IMR-90 (cell line): ENCODE data around the gene OR51B4. TPM values are rescaled to one million over a fixed set of nuclear protein-coding genes. Genes with fewer than 3 reads are reported as not detected.
A peak's percentile ranks its signal among the peaks of the same experiment; 100 is the strongest.

Source experiments
- ATAC-seq: fragments of 200-7000 bp; cut with Tn5 transposase; 2 replicates; pipeline ENCODE4 v1.9.1; 2020; ENCODE audit warnings: low read depth, mild to moderate bottlenecking, moderate library complexity
- BruUV-seq: library from RNA; stranded (reverse); fragments of 400-500 nt; replicated peaks from 2 replicates; lab custom pipeline; 2021; lab: Mats Ljungman, UMichigan
- CTCF ChIA-PET: fragments of 300-600 bp; formaldehyde crosslinking; extraction: SDS; loops from one replicate; lab custom pipeline; 2021; ENCODE audit warnings: antibody characterized with exemption; lab: Yijun Ruan, JAX
- POLR2A ChIA-PET: fragments of 300-600 bp; sonication (Branson Sonifier 250); formaldehyde crosslinking; loops from one replicate; lab custom pipeline; 2022; ENCODE audit warnings: antibody characterized with exemption; ENCODE audit not compliant: unreplicated experiment; lab: Charles Lee
- DNase-seq: peaks from one replicate; pipeline ENCODE4 v3.0.0; 2013
- H2AFZ ChIP-seq: replicated peaks from 2 replicates; pipeline ENCODE3; 2013; ENCODE audit warnings: low read length, mild to moderate bottlenecking; ENCODE audit not compliant: poor library complexity
- H2AK5ac ChIP-seq: 2 replicates; pipeline ENCODE4 v1.6.1; 2013; ENCODE audit warnings: low read depth, low read length, inconsistent platforms
- H2AK9ac ChIP-seq: replicated peaks from 2 replicates; pipeline ENCODE3; 2013; ENCODE audit warnings: mild to moderate bottlenecking, low read depth, low read length, moderate library complexity; ENCODE audit not compliant: poor library complexity
- H2BK120ac ChIP-seq: 2 replicates; pipeline ENCODE4 v1.6.1; 2013; ENCODE audit warnings: low read depth, low read length, inconsistent platforms
- H2BK15ac ChIP-seq: 3 replicates; pipeline ENCODE4 v1.6.1; 2013; ENCODE audit warnings: low read depth, low read length, inconsistent platforms
- H2BK20ac ChIP-seq: 2 replicates; pipeline ENCODE4 v1.6.1; 2013; ENCODE audit warnings: low read depth, mild to moderate bottlenecking, inconsistent platforms, low read length, moderate library complexity
- H2BK5ac ChIP-seq: 2 replicates; pipeline ENCODE4 v1.6.1; 2013; ENCODE audit warnings: mild to moderate bottlenecking, low read depth, low read length, inconsistent platforms; ENCODE audit not compliant: poor library complexity, severe bottlenecking
- H3K14ac ChIP-seq: replicated peaks from 2 replicates; pipeline ENCODE4 v1.6.1; 2013; ENCODE audit warnings: low read depth, low read length, inconsistent platforms
- H3K18ac ChIP-seq: 2 replicates; pipeline ENCODE4 v1.6.1; 2013; ENCODE audit warnings: low read depth, low read length, control low read depth
- H3K23ac ChIP-seq: 2 replicates; pipeline ENCODE4 v1.6.1; 2013; ENCODE audit warnings: low read depth, low read length, inconsistent platforms
- H3K27ac ChIP-seq: 2 replicates; pipeline ENCODE4 v1.5.1; 2013; ENCODE audit warnings: mild to moderate bottlenecking, control low read depth, low read length; ENCODE audit not compliant: insufficient read depth
- H3K27me3 ChIP-seq: 2 replicates; pipeline ENCODE4 v1.6.1; 2013; ENCODE audit warnings: low read length; ENCODE audit not compliant: control insufficient read depth, insufficient read depth
- H3K36me3 ChIP-seq: 2 replicates; pipeline ENCODE4 v1.6.1; 2013; ENCODE audit warnings: low read length, mixed read lengths; ENCODE audit not compliant: control insufficient read depth, insufficient read depth
- H3K4ac ChIP-seq: 2 replicates; pipeline ENCODE4 v1.6.1; 2013; ENCODE audit warnings: low read depth, low read length, inconsistent platforms
- H3K4me1 ChIP-seq: 2 replicates; pipeline ENCODE4 v1.6.1; 2013; ENCODE audit warnings: low read length, mixed read lengths; ENCODE audit not compliant: control insufficient read depth, insufficient read depth
- H3K4me2 ChIP-seq: 2 replicates; pipeline ENCODE4 v1.6.1; 2013; ENCODE audit warnings: low read depth, mild to moderate bottlenecking, control low read depth, low read length, moderate library complexity
- H3K4me3 ChIP-seq: 2 replicates; pipeline ENCODE4 v1.5.1; 2013; ENCODE audit warnings: low read depth, mild to moderate bottlenecking, control low read depth, low read length, moderate library complexity; ENCODE audit not compliant: insufficient read depth
- H3K56ac ChIP-seq: 2 replicates; pipeline ENCODE4 v1.6.1; 2013; ENCODE audit warnings: low read length, inconsistent platforms; ENCODE audit not compliant: insufficient read depth; ENCODE audit errors: extremely low read depth
- H3K79me1 ChIP-seq, 2 experiments: 2 replicates each; pipeline ENCODE4 v1.6.1; 2013; ENCODE audit warnings: low read length in 2 of 2, inconsistent platforms in 1 of 2, low read depth in 1 of 2
- H3K9ac ChIP-seq: 2 replicates; pipeline ENCODE4 v1.6.1; 2013; ENCODE audit warnings: low read depth, low read length, control low read depth
- H3K9me1 ChIP-seq: 2 replicates; pipeline ENCODE4 v1.6.1; 2013; ENCODE audit warnings: low read length, inconsistent platforms; ENCODE audit not compliant: insufficient read depth
- H3K9me3 ChIP-seq: 2 replicates; pipeline ENCODE4 v1.6.1; 2013; ENCODE audit warnings: low read length; ENCODE audit not compliant: control insufficient read depth, insufficient read depth
- H4K20me1 ChIP-seq: 2 replicates; pipeline ENCODE4 v1.6.1; 2013; ENCODE audit warnings: low read length, inconsistent platforms; ENCODE audit not compliant: insufficient read depth
- H4K5ac ChIP-seq: 2 replicates; pipeline ENCODE4 v1.6.1; 2013; ENCODE audit warnings: mild to moderate bottlenecking, low read depth, low read length, control low read depth
- H4K8ac ChIP-seq, 2 experiments: 2 replicates each; pipeline ENCODE4 v1.6.1; 2013; ENCODE audit warnings: low read depth in 2 of 2, low read length in 2 of 2, control low read depth in 1 of 2, inconsistent platforms in 1 of 2
- H4K91ac ChIP-seq: 2 replicates; pipeline ENCODE4 v1.6.1; 2013; ENCODE audit warnings: low read depth, low read length, inconsistent platforms; ENCODE audit not compliant: insufficient read depth
- BHLHE40 ChIP-seq: fragments of 150-350 bp; IDR thresholded peaks from 2 replicates; pipeline ENCODE4 v1.6.1; 2016; ENCODE audit warnings: mild to moderate bottlenecking, low read depth, low read length
- CEBPB ChIP-seq: IDR thresholded peaks from 2 replicates; pipeline ENCODE4 v1.6.1; 2012; ENCODE audit warnings: low read depth, low read length, improper control_type of control experiment
- CTCF ChIP-seq: conservative IDR thresholded peaks from 2 replicates; pipeline ENCODE4 v1.5.1; 2012; ENCODE audit warnings: mild to moderate bottlenecking, low read depth, low read length, improper control_type of control experiment
- MAZ ChIP-seq: IDR thresholded peaks from 2 replicates; pipeline ENCODE4 v1.6.1; 2012; ENCODE audit warnings: low read depth, mild to moderate bottlenecking, low read length, improper control_type of control experiment, moderate library complexity, borderline replicate concordance
- NFE2L2 ChIP-seq: fragments of 150-350 bp; IDR thresholded peaks from 2 replicates; pipeline ENCODE4 v1.6.1; 2016; ENCODE audit warnings: low read depth, mild to moderate bottlenecking, low read length
- RCOR1 ChIP-seq: IDR thresholded peaks from 2 replicates; pipeline ENCODE4 v1.6.1; 2012; ENCODE audit warnings: mild to moderate bottlenecking, low read length, improper control_type of control experiment; ENCODE audit not compliant: insufficient replicate concordance
- RFX5 ChIP-seq: IDR thresholded peaks from 2 replicates; pipeline ENCODE4 v1.8.0; 2012; ENCODE audit warnings: low read depth, mild to moderate bottlenecking, low read length, moderate library complexity
- WGBS, 2 experiments: methylation state at CpG; one replicate each; pipeline versions ENCODE4 v1.1.5 to v1.1.7; 2013; ENCODE audit warnings: missing lambda C conversion rate in 2 of 2; ENCODE audit not compliant: insufficient read length in 1 of 2; ENCODE audit errors: extremely low coverage in 2 of 2; 5-methylcytosine and 5-hydroxymethylcytosine counted together
- dilution Hi-C: fragments of 300-500 bp; cut with HindIII; formaldehyde crosslinking; loops from one replicate; pipeline ENCODE4 v1.14.3; 2018; ENCODE audit warnings: low sequenced_read_pairs; ENCODE audit not compliant: unreplicated experiment
- in situ Hi-C: fragments of 300-500 bp; cut with MboI; formaldehyde crosslinking; loops from 3 replicates; pipeline ENCODE4 v1.14.3; 2019; ENCODE audit warnings: low sequenced_read_pairs, inconsistent platforms, mixed read lengths
- intact Hi-C: fragments of 100-400 bp; cut with micrococcal nuclease; formaldehyde crosslinking; loops from 2 replicates; pipeline ENCODE4 v1.10.0; 2022
- polyA plus RNA-seq, 3 experiments: library from polyadenylated mRNA; depleted of rRNA; stranded (reverse); fragments of >200 nt; gene quantifications; 2 replicates each; pipeline ENCODE4 v1.2.3, GENCODE V29; 2012; ENCODE audit warnings: low replicate concordance in 1 of 3
- total RNA-seq: library from RNA; depleted of rRNA; stranded (reverse); fragments of >200 nt; gene quantifications from 2 replicates; pipeline ENCODE4 v1.2.3, GENCODE V29; 2012
- TF ChIP-seq, protein P1 (sequence below): fragments of 150-350 bp; IDR thresholded peaks from 2 replicates; pipeline ENCODE4 v1.6.1; 2017; ENCODE audit warnings: mild to moderate bottlenecking, antibody characterized with exemption, low read length, low read depth

The OR51B4 gene
- total and polyA plus RNA-seq, 2 of the 4 experiments (the other 2 are of a cell fraction): not detected

DNA sequence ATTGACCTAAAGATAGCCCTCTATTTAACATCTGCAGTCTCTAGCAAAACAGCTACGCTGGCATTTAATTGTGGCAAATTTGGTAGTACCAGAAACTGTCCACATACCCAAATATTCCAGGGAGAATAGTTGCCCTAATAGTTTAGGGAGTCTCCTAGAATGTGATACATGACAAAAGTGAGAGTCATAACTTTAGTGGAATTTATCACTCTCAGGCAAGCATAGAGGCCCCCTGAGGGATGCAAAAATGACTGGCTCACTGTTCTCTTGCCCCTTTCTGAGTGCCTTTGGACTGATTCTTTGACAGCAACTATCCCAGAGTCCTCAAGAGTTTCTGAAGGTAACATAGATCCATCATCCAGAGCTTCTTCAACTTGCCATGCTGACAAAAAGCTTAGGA lies 2.3 kb upstream of the OR51B4 start (continued):
- no peak for TF ChIP-seq CTCF

DNA sequence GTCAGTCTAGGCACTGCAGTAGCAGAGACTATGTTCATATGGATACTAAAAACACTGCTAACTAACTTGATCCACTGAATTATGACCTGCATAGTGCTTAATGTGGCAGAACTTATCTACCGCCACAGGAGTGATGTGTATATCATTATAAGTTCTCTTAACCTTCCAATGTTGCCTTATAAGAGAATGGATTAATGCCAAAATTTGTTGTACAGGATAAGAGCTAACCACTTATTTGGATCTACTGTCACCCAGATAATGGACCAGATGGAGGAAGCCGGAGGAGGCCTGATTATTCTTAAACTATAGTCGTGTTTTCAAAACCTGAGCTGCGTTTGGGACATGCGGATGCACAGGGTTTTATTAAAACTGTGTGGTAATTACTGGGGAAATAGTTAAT lies 1.9 kb upstream of the OR51B4 start:
- Histone ChIP-seq H3K23ac (no peak overlapping the region), H2BK5ac (peak overlapping the region; percentile 78), H3K27ac (no peak overlapping the region), H2AK5ac (no peak overlapping the region; the same call in 1 of the 2 replicates), H4K91ac (0 out of 2 replicates have a peak overlapping the region, but pooled peaks have one; percentile 61), H3K56ac (no peak overlapping the region), H2AK9ac (no peak overlapping the region), H3K4me2 (no peak overlapping the region), H2BK15ac (0 out of 3 replicates have a peak overlapping the region, but pooled peaks have one; percentile 23), H3K9ac (no peak overlapping the region), H3K4me1 (peaks cover 4% of the 10 kb centered on the region; the same call in 1 of the 2 replicates), H2BK120ac (peak overlapping the region; percentile 49; the same call in 1 of the 2 replicates), H3K36me3 (no peaks in the 10 kb centered on the region), H3K4ac (0 out of 2 replicates have a peak overlapping the region, but pooled peaks have one; percentile 65), H4K8ac (peak overlapping the region; percentile 6 to 59; a peak in 1 of 4 replicates), H4K20me1 (no peaks in the 10 kb centered on the region), H3K27me3 (no peaks in the 10 kb centered on the region), H3K9me1 (no peaks in the 10 kb centered on the region; the same call in 1 of the 2 replicates), H3K14ac (no peak overlapping the region; the same call in 1 of the 2 replicates), H3K9me3 (no peaks in the 10 kb centered on the region), H4K5ac (peak overlapping the region; percentile 78; the same call in 1 of the 2 replicates), H3K4me3 (no peak overlapping the region), H3K18ac (peak overlapping the region; percentile 89; the same call in 1 of the 2 replicates), H2BK20ac (no peak overlapping the region), H2AFZ (no peak overlapping the region), H3K79me1 (no peaks in the 10 kb centered on the region)
- no CpG with 5 or more reads among the region's 5 CpGs for WGBS, 2 experiments
- CTCF ChIA-PET: interaction anchor here (0.6 to 1.2 kb wide), 2 partner anchors 62 to 100 kb away, joined by 3 to 4 read pairs; no protein-coding TSS in a partner anchor
- POLR2A ChIA-PET: no interaction called here
- intact Hi-C loops: no loop called here
- BruUV-seq: no TSS peak
- TF ChIP-seq MAZ (no peak), RFX5 (no peak), BHLHE40 (no peak), RCOR1 (no peak), CEBPB (no peak), NFE2L2 (no peak)
- TF ChIP-seq, protein P1, sequence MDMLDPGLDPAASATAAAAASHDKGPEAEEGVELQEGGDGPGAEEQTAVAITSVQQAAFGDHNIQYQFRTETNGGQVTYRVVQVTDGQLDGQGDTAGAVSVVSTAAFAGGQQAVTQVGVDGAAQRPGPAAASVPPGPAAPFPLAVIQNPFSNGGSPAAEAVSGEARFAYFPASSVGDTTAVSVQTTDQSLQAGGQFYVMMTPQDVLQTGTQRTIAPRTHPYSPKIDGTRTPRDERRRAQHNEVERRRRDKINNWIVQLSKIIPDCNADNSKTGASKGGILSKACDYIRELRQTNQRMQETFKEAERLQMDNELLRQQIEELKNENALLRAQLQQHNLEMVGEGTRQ: no peak
- ATAC-seq (no peak), DNase-seq (no peak)
- dilution Hi-C loops: no loop called here
- in situ Hi-C loops: no loop called here
